VCaP (cell line): ENCODE measurements around the gene CD48.

Experiments used
- H3K27ac ChIP-seq: fragments of 450-650 bp; 2 replicates; pipeline ENCODE4 v1.5.1; 2017
- TF ChIP-seq, protein P1 (sequence below): fragments of 450-650 bp; conservative IDR thresholded peaks from 2 replicates; pipeline ENCODE4 v1.5.1; 2017; ENCODE audit warnings: mild to moderate bottlenecking, moderate library complexity

The CD48 gene

DNA sequence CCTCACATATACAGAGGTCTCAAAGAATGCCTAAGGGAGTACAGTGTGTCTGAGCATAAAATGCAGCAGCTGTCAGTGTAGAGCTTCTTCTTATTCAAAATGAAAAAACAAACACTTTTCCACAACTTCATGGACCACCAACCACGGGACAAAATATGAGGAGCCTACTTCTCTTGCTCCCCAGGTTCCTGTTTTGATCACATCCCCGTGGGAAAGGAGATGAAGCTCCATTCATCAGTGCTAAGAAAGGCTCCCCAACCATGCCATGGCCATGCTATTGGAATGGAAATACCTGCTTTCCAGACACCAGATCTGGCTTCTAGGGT, 383 bp downstream of the CD48 start:
- H3K27ac ChIP-seq: no peak overlapping the region
- TF ChIP-seq, protein P1, sequence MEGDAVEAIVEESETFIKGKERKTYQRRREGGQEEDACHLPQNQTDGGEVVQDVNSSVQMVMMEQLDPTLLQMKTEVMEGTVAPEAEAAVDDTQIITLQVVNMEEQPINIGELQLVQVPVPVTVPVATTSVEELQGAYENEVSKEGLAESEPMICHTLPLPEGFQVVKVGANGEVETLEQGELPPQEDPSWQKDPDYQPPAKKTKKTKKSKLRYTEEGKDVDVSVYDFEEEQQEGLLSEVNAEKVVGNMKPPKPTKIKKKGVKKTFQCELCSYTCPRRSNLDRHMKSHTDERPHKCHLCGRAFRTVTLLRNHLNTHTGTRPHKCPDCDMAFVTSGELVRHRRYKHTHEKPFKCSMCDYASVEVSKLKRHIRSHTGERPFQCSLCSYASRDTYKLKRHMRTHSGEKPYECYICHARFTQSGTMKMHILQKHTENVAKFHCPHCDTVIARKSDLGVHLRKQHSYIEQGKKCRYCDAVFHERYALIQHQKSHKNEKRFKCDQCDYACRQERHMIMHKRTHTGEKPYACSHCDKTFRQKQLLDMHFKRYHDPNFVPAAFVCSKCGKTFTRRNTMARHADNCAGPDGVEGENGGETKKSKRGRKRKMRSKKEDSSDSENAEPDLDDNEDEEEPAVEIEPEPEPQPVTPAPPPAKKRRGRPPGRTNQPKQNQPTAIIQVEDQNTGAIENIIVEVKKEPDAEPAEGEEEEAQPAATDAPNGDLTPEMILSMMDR: no peak

GRCh38 chr1:160710517-160711252, 937 bp downstream of the CD48 start:
- no peak overlapping the region for H3K27ac ChIP-seq
- TF ChIP-seq, protein P1: no peak

DNA sequence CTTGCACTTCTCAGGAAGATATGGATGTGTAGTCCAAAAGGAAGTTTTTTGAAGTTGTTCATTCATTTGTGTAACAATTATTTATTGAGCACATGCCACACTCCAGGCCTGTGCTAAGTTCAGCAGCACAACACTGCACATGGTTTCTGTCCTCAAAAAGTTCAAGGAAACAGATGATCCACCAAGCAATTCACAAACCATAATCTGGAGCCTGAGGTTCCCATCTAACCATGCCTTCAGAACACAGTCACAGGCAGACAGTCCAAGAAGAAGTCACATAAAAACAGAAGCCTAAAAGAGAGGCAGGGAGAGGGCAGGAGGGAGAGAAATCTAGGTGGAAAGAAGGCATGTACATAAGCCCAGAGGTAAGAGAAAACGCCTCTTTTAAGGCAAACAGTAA, 1.9 kb downstream of the CD48 start:
- no peak overlapping the region for H3K27ac ChIP-seq
- TF ChIP-seq, protein P1: no peak

DNA sequence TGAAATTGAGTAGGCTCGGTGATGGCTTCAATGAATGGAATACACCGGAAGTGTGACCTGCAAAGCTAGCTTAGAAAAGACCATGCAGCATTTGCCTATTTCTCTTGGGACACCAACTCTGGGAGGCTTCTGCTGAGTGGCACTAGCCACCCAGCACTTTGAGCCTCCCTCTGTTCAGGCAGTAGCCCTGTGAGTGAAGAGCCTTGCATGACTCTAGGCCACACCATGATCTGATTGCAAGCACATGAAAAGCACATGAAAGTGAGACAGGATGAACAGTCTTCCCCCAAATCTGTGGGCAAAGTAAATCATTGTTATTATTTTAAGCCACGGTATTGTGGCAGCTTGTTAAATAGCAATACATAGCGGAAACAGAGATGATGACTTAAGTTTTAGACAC, 2.8 kb downstream of the CD48 start:
- H3K27ac ChIP-seq: no peak overlapping the region
- TF ChIP-seq, protein P1: no peak

DNA sequence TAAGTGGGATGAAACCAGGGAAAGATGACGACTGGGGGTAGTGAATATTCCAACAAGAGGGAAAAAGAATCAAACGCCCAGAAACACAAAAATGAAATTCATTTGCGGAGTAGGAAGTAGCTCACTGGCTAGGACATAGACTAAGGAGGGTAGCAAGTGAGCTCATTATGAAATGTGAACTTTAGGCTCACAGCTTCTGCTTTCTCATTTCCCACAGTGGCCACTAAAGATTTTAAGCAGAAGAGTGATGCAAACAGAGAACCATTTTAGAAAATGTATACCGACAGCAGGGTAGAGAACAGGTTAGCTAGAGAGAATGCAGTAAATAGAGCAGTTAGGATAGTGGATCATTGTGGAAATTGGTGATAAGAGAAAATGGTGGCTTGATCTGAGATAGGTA, 3.5 kb downstream of the CD48 start:
- no peak overlapping the region for H3K27ac ChIP-seq
- TF ChIP-seq, protein P1: no peak

GRCh38 chr1:160707236-160708064, 4.2 kb downstream of the CD48 start:
- no peak overlapping the region for H3K27ac ChIP-seq
- TF ChIP-seq, protein P1: no peak

GRCh38 chr1:160706526-160707235, 4.9 kb downstream of the CD48 start:
- TF ChIP-seq, protein P1: no peak
- no peak overlapping the region for H3K27ac ChIP-seq
